H1 (cell line): Measurements from ENCODE around the gene UBD. TPM values are rescaled to one million over a fixed set of nuclear protein-coding genes. Genes with fewer than 3 reads are reported as not detected.

Source experiments
- BACH1 ChIP-seq: IDR thresholded peaks from 2 replicates; pipeline ENCODE4 v1.6.1; 2012; ENCODE audit warnings: low read length, improper control_type of control experiment
- CTCF ChIP-seq, 3 experiments: IDR thresholded peaks; 1 replicate in 2 of 3; 2 replicates in 1 of 3; pipeline versions ENCODE4 v1.5.1 to v1.6.1; 2011; ENCODE audit warnings: low read length in 3 of 3, mild to moderate bottlenecking in 3 of 3, inconsistent platforms in 2 of 3, low read depth in 1 of 3, moderate library complexity in 1 of 3; ENCODE audit not compliant: insufficient read depth in 1 of 3; ENCODE audit errors: control extremely low read depth in 1 of 3
- EGR1 ChIP-seq: IDR thresholded peaks from 2 replicates; pipeline ENCODE4 v1.6.1; 2011; ENCODE audit warnings: low read depth, low read length, borderline replicate concordance
- RNF2 ChIP-seq: fragments of 200-900, 300-1000 bp; sonication (generic); IDR thresholded peaks from 2 replicates; pipeline ENCODE4 v1.7.1; 2016; ENCODE audit warnings: borderline replicate concordance, low read depth, mild to moderate bottlenecking, antibody characterized with exemption, low read length; ENCODE audit not compliant: poor library complexity, severe bottlenecking; ENCODE audit errors: missing control alignments
- polyA plus RNA-seq, 7 experiments: library from polyadenylated mRNA; depleted of rRNA in 3 of 7; stranded (reverse) in 5 of 7; unstranded in 2 of 7; fragments of >200 nt in 5 of 7; fragments of 200-250 nt in 2 of 7; gene quantifications; 1 replicate in 5 of 7; 2 replicates in 1 of 7; 4 replicates in 1 of 7; pipeline versions ENCODE4 v1.2.1 to v1.2.3, GENCODE V29; 2011 to 2013; ENCODE audit warnings: missing spikeins in 2 of 7, mixed read lengths in 2 of 7
- total RNA-seq: library from RNA; stranded (reverse); fragmentation: NEBNext Ultra II Directional; extraction: Animal tissue kit (Norgen Biotek cat#: 25700); gene quantifications from 2 replicates; pipeline ENCODE4 v1.2.1, GENCODE V29; 2021

Gene UBD
- total and polyA plus RNA-seq, 2 of the 8 experiments (the other 6 are each of a cell fraction or from before 2014, with no cell fraction given), result 0.23 TPM; not detected in 1

- TF ChIP-seq CTCF (IDR thresholded peaks at IDR 0.05; ENCODE audit: control extremely low read depth in 1 of 3, insufficient read depth in 1 of 3, low read depth in 1 of 3, low read length in 3 of 3), result no peak
- TF ChIP-seq BACH1, result no peak
- no peak for TF ChIP-seq RNF2
- TF ChIP-seq EGR1, result no peak
Observed at GRCh38 chr6:29520232-29520631, 39.3 kb downstream of the UBD start (continued).
